GM21381 (cell line): ENCODE measurements around the gene CTBP2.

Source experiments
- ATAC-seq: cut with Tn5 transposase; IDR thresholded peaks from one replicate; pipeline ENCODE4 v1.9.1; 2021; ENCODE audit warnings: mild to moderate bottlenecking, moderate library complexity; ENCODE audit not compliant: unreplicated experiment

CTBP2 gene

GRCh38 chr10:125026036-125026931 is 134.1 kb downstream of the CTBP2 start:
- no peak for ATAC-seq

- no peak for ATAC-seq
These were observed 135.0 kb downstream of the CTBP2 start for GRCh38 chr10:125025341-125025740.

GRCh38 chr10:125024497-125025234 is 135.7 kb downstream of the CTBP2 start:
- no peak for ATAC-seq

- ATAC-seq = no peak
These were observed 136.4 kb downstream of the CTBP2 start for GRCh38 chr10:125023862-125024496.

GRCh38 chr10:125023255-125023654 is 137.1 kb downstream of the CTBP2 start:
- no peak for ATAC-seq

GRCh38 chr10:125022671-125023070 is 137.7 kb downstream of the CTBP2 start:
- no peak for ATAC-seq

- ATAC-seq = no peak
These were observed 138.5 kb downstream of the CTBP2 start for GRCh38 chr10:125021686-125022344.

GRCh38 chr10:125020871-125021270 is 139.5 kb downstream of the CTBP2 start:
- ATAC-seq = no peak

GRCh38 chr10:125020386-125020785 is 140.0 kb downstream of the CTBP2 start:
- ATAC-seq = no peak

GRCh38 chr10:125018576-125019143 is 141.7 kb downstream of the CTBP2 start:
- ATAC-seq = no peak

GRCh38 chr10:125017547-125018298 is 142.6 kb downstream of the CTBP2 start:
- no peak for ATAC-seq

- ATAC-seq = no peak
These were observed 143.7 kb downstream of the CTBP2 start for GRCh38 chr10:125016611-125017202.

- ATAC-seq = no peak
These were observed 144.2 kb downstream of the CTBP2 start for GRCh38 chr10:125016123-125016522.

- ATAC-seq = no peak
These were observed 144.9 kb downstream of the CTBP2 start for GRCh38 chr10:125015356-125015944.

- ATAC-seq = no peak
These were observed 145.5 kb downstream of the CTBP2 start for GRCh38 chr10:125014836-125015355.

- ATAC-seq = no peak
These were observed 146.1 kb downstream of the CTBP2 start for GRCh38 chr10:125014086-125014830.

- ATAC-seq = no peak
These were observed 146.9 kb downstream of the CTBP2 start for GRCh38 chr10:125013529-125013872.

GRCh38 chr10:125012851-125013528 is 147.4 kb downstream of the CTBP2 start:
- ATAC-seq = no peak
